ENCODE results near the gene FBXO24. TPM values are rescaled to one million over a fixed set of nuclear protein-coding genes. Genes with fewer than 3 reads are reported as not detected.

FBXO24 gene
- total RNA-seq, 4 donors from 2014 or later, result 0.14 to 0.79 TPM; not detected in 2

DNA sequence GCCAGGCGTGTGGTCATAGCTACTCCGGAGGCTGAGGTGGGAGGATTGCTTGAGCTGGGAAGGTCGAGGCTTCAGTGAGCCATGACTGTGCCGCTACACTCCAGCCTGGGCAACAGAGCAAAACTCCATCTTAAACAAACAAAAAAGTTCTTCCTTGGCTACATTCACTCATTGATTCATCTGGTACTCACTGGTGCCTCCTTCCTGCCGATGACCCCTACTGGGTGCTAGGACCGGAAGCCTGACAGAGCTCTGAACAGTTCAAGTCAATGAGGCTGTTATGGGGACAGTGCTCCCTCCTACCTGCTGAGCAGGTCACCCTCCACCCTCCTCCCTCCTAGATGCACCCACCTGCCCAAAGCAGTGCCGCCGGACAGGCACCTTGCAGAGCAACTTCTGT lies 21.0 kb downstream of the FBXO24 start:
- peaks cover 6 to 32% (median 26%) of the 10 kb centered on the region in 4 donors for H3K4me1 ChIP-seq
- no peak overlapping the region for H3K4me3 ChIP-seq
- no peaks in the 10 kb centered on the region for H3K27me3 ChIP-seq
- H3K27ac ChIP-seq, result no peak overlapping the region
- WGBS, 2 donors (ENCODE audit: low coverage in 1 of 2), result 85% methylated on average over 4 to 8 of the region's 8 CpGs
- H3K36me3 ChIP-seq, result no peaks in the 10 kb centered on the region
- no peak for TF ChIP-seq POLR2AphosphoS5 (IDR thresholded peaks at IDR 0.05)
- no peak for TF ChIP-seq POLR2A (IDR thresholded peaks at IDR 0.05)
- TF ChIP-seq, protein P1, sequence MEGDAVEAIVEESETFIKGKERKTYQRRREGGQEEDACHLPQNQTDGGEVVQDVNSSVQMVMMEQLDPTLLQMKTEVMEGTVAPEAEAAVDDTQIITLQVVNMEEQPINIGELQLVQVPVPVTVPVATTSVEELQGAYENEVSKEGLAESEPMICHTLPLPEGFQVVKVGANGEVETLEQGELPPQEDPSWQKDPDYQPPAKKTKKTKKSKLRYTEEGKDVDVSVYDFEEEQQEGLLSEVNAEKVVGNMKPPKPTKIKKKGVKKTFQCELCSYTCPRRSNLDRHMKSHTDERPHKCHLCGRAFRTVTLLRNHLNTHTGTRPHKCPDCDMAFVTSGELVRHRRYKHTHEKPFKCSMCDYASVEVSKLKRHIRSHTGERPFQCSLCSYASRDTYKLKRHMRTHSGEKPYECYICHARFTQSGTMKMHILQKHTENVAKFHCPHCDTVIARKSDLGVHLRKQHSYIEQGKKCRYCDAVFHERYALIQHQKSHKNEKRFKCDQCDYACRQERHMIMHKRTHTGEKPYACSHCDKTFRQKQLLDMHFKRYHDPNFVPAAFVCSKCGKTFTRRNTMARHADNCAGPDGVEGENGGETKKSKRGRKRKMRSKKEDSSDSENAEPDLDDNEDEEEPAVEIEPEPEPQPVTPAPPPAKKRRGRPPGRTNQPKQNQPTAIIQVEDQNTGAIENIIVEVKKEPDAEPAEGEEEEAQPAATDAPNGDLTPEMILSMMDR (IDR thresholded peaks at IDR 0.05), result no peak
- TF ChIP-seq EP300 (IDR thresholded peaks at IDR 0.05; ENCODE audit: low read depth), result no peak
- DNase-seq, result no peak
- no peaks in the 10 kb centered on the region for H3K9me3 ChIP-seq
- intact Hi-C loops (cut with DNase I; ENCODE audit: low total_unique reads), result no loop called here
- in situ Hi-C loops (cut with MboI; ENCODE audit: low pct_ligation_motif_present in 1 of 4, low pct_unique_long_range_greater_than_20kb in 1 of 4, low sequenced_read_pairs in 3 of 4), result no loop called here

DNA sequence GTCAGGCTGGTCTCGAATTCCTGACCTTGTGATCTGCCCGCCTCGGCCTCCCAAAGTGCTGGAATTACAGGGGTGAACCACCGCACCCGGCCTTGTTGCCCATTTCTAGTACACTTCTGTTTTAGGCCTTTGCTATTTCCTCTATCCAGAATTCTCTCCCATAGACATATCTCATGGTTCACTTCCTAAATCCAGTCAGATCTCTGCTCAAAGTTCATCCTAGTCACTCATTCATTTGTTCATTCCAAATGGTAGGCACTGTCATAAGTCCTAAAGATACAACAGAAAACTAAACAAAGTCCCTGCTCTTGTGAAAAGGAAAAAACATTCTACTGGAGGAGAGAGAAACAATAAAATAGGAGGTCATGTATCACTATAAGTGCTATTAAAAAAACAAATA lies 23.8 kb downstream of the FBXO24 start:
- intact Hi-C loops (cut with DNase I; ENCODE audit: low total_unique reads), result no loop called here
- no peaks in the 10 kb centered on the region for H3K27me3 ChIP-seq
- in situ Hi-C loops (cut with MboI; ENCODE audit: low pct_ligation_motif_present in 1 of 4, low pct_unique_long_range_greater_than_20kb in 1 of 4, low sequenced_read_pairs in 3 of 4), result no loop called here

GRCh38 chr7:100611983-100612729 lies 26.0 kb downstream of the FBXO24 start, which contains the start of gene MOSPD3:
Gene MOSPD3 (plus strand): TSS chr7:100612540. CDS start chr7:100612792, 252 bp downstream.
- intact Hi-C loops (cut with DNase I; ENCODE audit: low total_unique reads) (no loop called here), in situ Hi-C loops (cut with MboI; ENCODE audit: low pct_ligation_motif_present in 1 of 4, low pct_unique_long_range_greater_than_20kb in 1 of 4, low sequenced_read_pairs in 3 of 4) (no loop called here)
- Histone ChIP-seq H3K27ac (peak within 1 kb of the TSS; percentile 89 to 99 (median 92)), H3K4me1 (peaks cover 4 to 20% (median 8%) of the 10 kb centered on the region in 4 donors), H3K4me3 (peak within 1 kb of the TSS; percentile 51 to 89 (median 70)), H3K9me3 (no peaks in the 10 kb centered on the region), H3K27me3 (no peaks in the 10 kb centered on the region), H3K36me3 (no peaks in the 10 kb centered on the region)
- peak; percentile 15 for TF ChIP-seq EP300 (IDR thresholded peaks at IDR 0.05; ENCODE audit: low read depth)
- TF ChIP-seq, protein P1 (IDR thresholded peaks at IDR 0.05), result peak in 2 of 5 experiments; percentile 44 to 46
- peak; percentile 98 for TF ChIP-seq POLR2A (IDR thresholded peaks at IDR 0.05)
- TF ChIP-seq POLR2AphosphoS5 (IDR thresholded peaks at IDR 0.05), result peak; percentile 76 to 95 (median 91)
- WGBS, 2 donors (ENCODE audit: low coverage in 1 of 2), result 0% methylated on average over 6 to 55 of the region's 61 CpGs
- DNase-seq, result peak; percentile 99

More for the DNA sequence above, 23.8 kb downstream of the FBXO24 start:
- Histone ChIP-seq H3K36me3 (no peaks in the 10 kb centered on the region), H3K9me3 (no peaks in the 10 kb centered on the region), H3K27ac (no peak overlapping the region), H3K4me3 (no peak overlapping the region), H3K4me1 (peaks cover 10 to 29% (median 19%) of the 10 kb centered on the region in 4 donors)
- no peak for DNase-seq
- TF ChIP-seq, protein P1 (IDR thresholded peaks at IDR 0.05), result no peak
- TF ChIP-seq POLR2AphosphoS5 (IDR thresholded peaks at IDR 0.05), result no peak
- TF ChIP-seq EP300 (IDR thresholded peaks at IDR 0.05; ENCODE audit: low read depth), result no peak
- WGBS, 2 donors (ENCODE audit: low coverage in 1 of 2), result 80% methylated on average over 5 of the region's 5 CpGs; no CpG with 5 or more reads in 1 of the 2 donors

- no peak for DNase-seq
These were observed 26.7 kb downstream of the FBXO24 start for GRCh38 chr7:100612730-100613390.

More at GRCh38 chr7:100612730-100613390, 26.7 kb downstream of the FBXO24 start:
- Histone ChIP-seq H3K9me3 (no peaks in the 10 kb centered on the region), H3K4me1 (peaks cover 4 to 20% (median 8%) of the 10 kb centered on the region in 4 donors), H3K27me3 (no peaks in the 10 kb centered on the region), H3K27ac (peak overlapping the region; percentile 89 to 99 (median 92)), H3K36me3 (no peaks in the 10 kb centered on the region), H3K4me3 (peak overlapping the region; percentile 51 to 89 (median 70))
- WGBS, 2 donors (ENCODE audit: low coverage in 1 of 2), result 1% methylated on average over 28 of the region's 29 CpGs; no CpG with 5 or more reads in 1 of the 2 donors
- in situ Hi-C loops (cut with MboI; ENCODE audit: low pct_ligation_motif_present in 1 of 4, low pct_unique_long_range_greater_than_20kb in 1 of 4, low sequenced_read_pairs in 3 of 4), result no loop called here
- TF ChIP-seq POLR2A (IDR thresholded peaks at IDR 0.05) (no peak), EP300 (IDR thresholded peaks at IDR 0.05; ENCODE audit: low read depth) (no peak), POLR2AphosphoS5 (IDR thresholded peaks at IDR 0.05) (no peak)
- TF ChIP-seq, protein P1 (IDR thresholded peaks at IDR 0.05), result no peak
- intact Hi-C loops (cut with DNase I; ENCODE audit: low total_unique reads), result no loop called here
